Measurements from ENCODE around the gene SLC12A3.

Gene SLC12A3

GRCh38 chr16:56950051-56950450, 85.0 kb downstream of the SLC12A3 start:
- no peak for DNase-seq
- H3K36me3 ChIP-seq (ENCODE audit: insufficient read depth, low read length): peaks cover 5% of the 10 kb centered on the region
- no peak overlapping the region for H3K9ac ChIP-seq (ENCODE audit: low read depth, low read length)
- no peaks in the 10 kb centered on the region for H3K27me3 ChIP-seq (ENCODE audit: insufficient read depth, low read length, poor library complexity)
- TF ChIP-seq EZH2 (IDR thresholded peaks at IDR 0.05; ENCODE audit: borderline replicate concordance, low read depth, low read length, severe bottlenecking): no peak
- TF ChIP-seq CTCF (IDR thresholded peaks at IDR 0.05; ENCODE audit: borderline replicate concordance, extremely low read depth, low read length, poor library complexity, severe bottlenecking): no peak
- no peaks in the 10 kb centered on the region for H3K79me2 ChIP-seq (ENCODE audit: insufficient read depth, low read length)
- H3K4me2 ChIP-seq (ENCODE audit: insufficient read depth, low read length): no peak overlapping the region
- no peak overlapping the region for H3K4me3 ChIP-seq (ENCODE audit: low read depth in 1 of 2, low read length in 2 of 2)
- H2AFZ ChIP-seq (ENCODE audit: low read depth, low read length): no peak overlapping the region
- no peak for ATAC-seq (ENCODE audit: insufficient read depth, low read depth)
- H4K20me1 ChIP-seq (ENCODE audit: insufficient read depth, low read length): no peaks in the 10 kb centered on the region
- H3K4me1 ChIP-seq (ENCODE audit: insufficient read depth, low read length): no peaks in the 10 kb centered on the region
- H3K9me3 ChIP-seq (ENCODE audit: insufficient read depth, low read length, severe bottlenecking): no peaks in the 10 kb centered on the region
- H3K27ac ChIP-seq (ENCODE audit: low read length): no peak overlapping the region

- Histone ChIP-seq H3K4me3 (ENCODE audit: low read depth in 1 of 2, low read length in 2 of 2) (no peak overlapping the region), H3K27ac (ENCODE audit: low read length) (no peak overlapping the region), H3K4me1 (ENCODE audit: insufficient read depth, low read length) (no peaks in the 10 kb centered on the region)
Measured at GRCh38 chr16:56950455-56950854, 85.4 kb downstream of the SLC12A3 start.

GRCh38 chr16:56950881-56951771, 86.1 kb downstream of the SLC12A3 start:
- H3K4me1 ChIP-seq (ENCODE audit: insufficient read depth, low read length): no peaks in the 10 kb centered on the region
- H2AFZ ChIP-seq (ENCODE audit: low read depth, low read length): no peak overlapping the region
- peak; percentile 91 for ATAC-seq (ENCODE audit: insufficient read depth, low read depth)
- no peaks in the 10 kb centered on the region for H4K20me1 ChIP-seq (ENCODE audit: insufficient read depth, low read length)
- no peak overlapping the region for H3K9ac ChIP-seq (ENCODE audit: low read depth, low read length)
- no peak overlapping the region for H3K4me3 ChIP-seq (ENCODE audit: low read depth in 1 of 2, low read length in 2 of 2)
- peak; percentile 61 for DNase-seq
- no peaks in the 10 kb centered on the region for H3K9me3 ChIP-seq (ENCODE audit: insufficient read depth, low read length, severe bottlenecking)
- H3K4me2 ChIP-seq (ENCODE audit: insufficient read depth, low read length): no peak overlapping the region
- peak; percentile 82 for TF ChIP-seq CTCF (IDR thresholded peaks at IDR 0.05; ENCODE audit: borderline replicate concordance, extremely low read depth, low read length, poor library complexity, severe bottlenecking)
- TF ChIP-seq EZH2 (IDR thresholded peaks at IDR 0.05; ENCODE audit: borderline replicate concordance, low read depth, low read length, severe bottlenecking): no peak
- H3K27ac ChIP-seq (ENCODE audit: low read length): no peak overlapping the region
- H3K36me3 ChIP-seq (ENCODE audit: insufficient read depth, low read length): no peaks in the 10 kb centered on the region
- no peaks in the 10 kb centered on the region for H3K27me3 ChIP-seq (ENCODE audit: insufficient read depth, low read length, poor library complexity)
- H3K79me2 ChIP-seq (ENCODE audit: insufficient read depth, low read length): no peaks in the 10 kb centered on the region

More at GRCh38 chr16:56950455-56950854, 85.4 kb downstream of the SLC12A3 start:
- DNase-seq: no peak
- ATAC-seq (ENCODE audit: insufficient read depth, low read depth): no peak
- H3K79me2 ChIP-seq (ENCODE audit: insufficient read depth, low read length): no peaks in the 10 kb centered on the region
- H2AFZ ChIP-seq (ENCODE audit: low read depth, low read length): no peak overlapping the region
- TF ChIP-seq CTCF (IDR thresholded peaks at IDR 0.05; ENCODE audit: borderline replicate concordance, extremely low read depth, low read length, poor library complexity, severe bottlenecking) (no peak), EZH2 (IDR thresholded peaks at IDR 0.05; ENCODE audit: borderline replicate concordance, low read depth, low read length, severe bottlenecking) (no peak)
- H4K20me1 ChIP-seq (ENCODE audit: insufficient read depth, low read length): no peaks in the 10 kb centered on the region
- no peak overlapping the region for H3K9ac ChIP-seq (ENCODE audit: low read depth, low read length)
- no peaks in the 10 kb centered on the region for H3K9me3 ChIP-seq (ENCODE audit: insufficient read depth, low read length, severe bottlenecking)
- H3K4me2 ChIP-seq (ENCODE audit: insufficient read depth, low read length): no peak overlapping the region
- no peaks in the 10 kb centered on the region for H3K27me3 ChIP-seq (ENCODE audit: insufficient read depth, low read length, poor library complexity)
- H3K36me3 ChIP-seq (ENCODE audit: insufficient read depth, low read length): peaks cover under 1% of the 10 kb centered on the region; the same call in 1 of the 2 replicates
